ENCODE measurements around the gene KLK2. TPM values are rescaled to one million over a fixed set of nuclear protein-coding genes. Genes with fewer than 3 reads are reported as not detected.

Gene KLK2
- total RNA-seq, 1 donor from 2014 or later = not detected

- H3K9me3 ChIP-seq = no peaks in the 10 kb centered on the region
- no peaks in the 10 kb centered on the region for H3K4me1 ChIP-seq
- TF ChIP-seq, protein P1, sequence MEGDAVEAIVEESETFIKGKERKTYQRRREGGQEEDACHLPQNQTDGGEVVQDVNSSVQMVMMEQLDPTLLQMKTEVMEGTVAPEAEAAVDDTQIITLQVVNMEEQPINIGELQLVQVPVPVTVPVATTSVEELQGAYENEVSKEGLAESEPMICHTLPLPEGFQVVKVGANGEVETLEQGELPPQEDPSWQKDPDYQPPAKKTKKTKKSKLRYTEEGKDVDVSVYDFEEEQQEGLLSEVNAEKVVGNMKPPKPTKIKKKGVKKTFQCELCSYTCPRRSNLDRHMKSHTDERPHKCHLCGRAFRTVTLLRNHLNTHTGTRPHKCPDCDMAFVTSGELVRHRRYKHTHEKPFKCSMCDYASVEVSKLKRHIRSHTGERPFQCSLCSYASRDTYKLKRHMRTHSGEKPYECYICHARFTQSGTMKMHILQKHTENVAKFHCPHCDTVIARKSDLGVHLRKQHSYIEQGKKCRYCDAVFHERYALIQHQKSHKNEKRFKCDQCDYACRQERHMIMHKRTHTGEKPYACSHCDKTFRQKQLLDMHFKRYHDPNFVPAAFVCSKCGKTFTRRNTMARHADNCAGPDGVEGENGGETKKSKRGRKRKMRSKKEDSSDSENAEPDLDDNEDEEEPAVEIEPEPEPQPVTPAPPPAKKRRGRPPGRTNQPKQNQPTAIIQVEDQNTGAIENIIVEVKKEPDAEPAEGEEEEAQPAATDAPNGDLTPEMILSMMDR (IDR thresholded peaks at IDR 0.05) = no peak
- intact Hi-C loops (cut with DNase I) = no loop called here
- H3K27me3 ChIP-seq = no peaks in the 10 kb centered on the region
- no peaks in the 10 kb centered on the region for H3K36me3 ChIP-seq
- no peak overlapping the region for H3K4me3 ChIP-seq
- no peak for DNase-seq (ENCODE audit: low spot score in 2 of 2)
- no peak overlapping the region for H3K27ac ChIP-seq
Observed at GRCh38 chr19:50875795-50876422, 2.7 kb downstream of the KLK2 start.

DNA sequence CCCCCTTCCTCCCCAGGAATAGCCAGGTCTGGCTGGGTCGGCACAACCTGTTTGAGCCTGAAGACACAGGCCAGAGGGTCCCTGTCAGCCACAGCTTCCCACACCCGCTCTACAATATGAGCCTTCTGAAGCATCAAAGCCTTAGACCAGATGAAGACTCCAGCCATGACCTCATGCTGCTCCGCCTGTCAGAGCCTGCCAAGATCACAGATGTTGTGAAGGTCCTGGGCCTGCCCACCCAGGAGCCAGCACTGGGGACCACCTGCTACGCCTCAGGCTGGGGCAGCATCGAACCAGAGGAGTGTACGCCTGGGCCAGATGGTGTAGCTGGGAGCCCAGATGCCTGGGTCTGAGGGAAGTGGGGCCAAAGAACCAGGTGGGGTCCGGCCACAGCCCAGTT lies 3.2 kb downstream of the KLK2 start:
- H3K27ac ChIP-seq = no peak overlapping the region
- no peaks in the 10 kb centered on the region for H3K27me3 ChIP-seq
- no peaks in the 10 kb centered on the region for H3K9me3 ChIP-seq
- TF ChIP-seq, protein P1 (IDR thresholded peaks at IDR 0.05) = no peak
- no peaks in the 10 kb centered on the region for H3K4me1 ChIP-seq
- no peaks in the 10 kb centered on the region for H3K36me3 ChIP-seq
- intact Hi-C loops (cut with DNase I) = no loop called here
- DNase-seq (ENCODE audit: low spot score in 2 of 2) = no peak
- no peak overlapping the region for H3K4me3 ChIP-seq

GRCh38 chr19:50877338-50877737 lies 4.1 kb downstream of the KLK2 start:
- intact Hi-C loops (cut with DNase I) = no loop called here
- H3K9me3 ChIP-seq = no peaks in the 10 kb centered on the region
- TF ChIP-seq, protein P1 (IDR thresholded peaks at IDR 0.05) = no peak
- no peaks in the 10 kb centered on the region for H3K36me3 ChIP-seq
- H3K27me3 ChIP-seq = no peaks in the 10 kb centered on the region
- DNase-seq (ENCODE audit: low spot score in 2 of 2) = no peak
- no peak overlapping the region for H3K4me3 ChIP-seq
- H3K4me1 ChIP-seq = no peaks in the 10 kb centered on the region
- H3K27ac ChIP-seq = no peak overlapping the region

- Histone ChIP-seq H3K27ac (no peak overlapping the region), H3K4me1 (no peaks in the 10 kb centered on the region), H3K9me3 (no peaks in the 10 kb centered on the region), H3K36me3 (no peaks in the 10 kb centered on the region), H3K27me3 (no peaks in the 10 kb centered on the region), H3K4me3 (no peak overlapping the region)
- TF ChIP-seq, protein P1 (IDR thresholded peaks at IDR 0.05) = no peak
- DNase-seq (ENCODE audit: low spot score in 2 of 2) = no peak
- intact Hi-C loops (cut with DNase I) = no loop called here
Observed at GRCh38 chr19:50878851-50879250, 5.6 kb downstream of the KLK2 start.

- H3K36me3 ChIP-seq = no peaks in the 10 kb centered on the region
- no peaks in the 10 kb centered on the region for H3K9me3 ChIP-seq
- no peak overlapping the region for H3K27ac ChIP-seq
- DNase-seq (ENCODE audit: low spot score in 2 of 2) = no peak
- no peaks in the 10 kb centered on the region for H3K4me1 ChIP-seq
- TF ChIP-seq, protein P1 (IDR thresholded peaks at IDR 0.05) = no peak
- no peak overlapping the region for H3K4me3 ChIP-seq
- no peaks in the 10 kb centered on the region for H3K27me3 ChIP-seq
- intact Hi-C loops (cut with DNase I) = no loop called here
Observed at GRCh38 chr19:50880241-50880640, 7.0 kb downstream of the KLK2 start.

DNA sequence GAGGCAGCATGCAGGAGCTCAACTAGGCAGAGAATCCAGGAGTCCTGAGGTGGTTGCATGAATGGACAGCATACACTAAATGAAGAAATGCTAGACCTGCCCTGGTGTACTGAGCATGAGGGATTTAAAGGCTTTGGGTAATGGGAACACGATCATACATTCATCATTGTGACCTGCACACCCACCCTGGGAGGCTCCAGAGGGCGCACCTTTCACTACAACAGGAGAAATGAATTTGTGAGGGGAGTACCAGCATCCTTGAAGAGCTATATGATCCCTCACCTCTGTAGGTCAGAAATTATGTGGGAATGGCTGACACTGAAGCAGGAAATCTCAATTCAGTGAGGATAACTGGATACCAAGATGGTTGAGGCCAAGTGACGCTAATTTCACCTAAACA lies 8.9 kb downstream of the KLK2 start:
- Histone ChIP-seq H3K27me3 (no peaks in the 10 kb centered on the region), H3K4me1 (no peaks in the 10 kb centered on the region), H3K27ac (no peak overlapping the region), H3K9me3 (no peaks in the 10 kb centered on the region), H3K4me3 (no peak overlapping the region), H3K36me3 (no peaks in the 10 kb centered on the region)
- TF ChIP-seq, protein P1 (IDR thresholded peaks at IDR 0.05) = no peak
- intact Hi-C loops (cut with DNase I) = no loop called here
- DNase-seq (ENCODE audit: low spot score in 2 of 2) = no peak
